Large intestine (tissue), 3 donors: ENCODE results near the gene PTPRN2. TPM values are rescaled to one million over a fixed set of nuclear protein-coding genes. Genes with fewer than 3 reads are reported as not detected.
"Not testable (repeated sequence)": the region's sequence is repeated elsewhere in the genome, so short reads cannot be mapped to it uniquely, and the experiment has no call there.

ENCODE experiments used
- DNase-seq, 2 donors: peaks; one replicate each; pipeline versions ENCODE4 v3.0.0 to v3.0.0-alpha.2; 2013
- H3K27ac ChIP-seq: one replicate; pipeline ENCODE4 v1.5.1; 2013; ENCODE audit warnings: low read length
- H3K27me3 ChIP-seq: 2 replicates; pipeline ENCODE4 v1.6.1; 2013; ENCODE audit warnings: low read length; ENCODE audit not compliant: control insufficient read depth, insufficient read depth
- H3K36me3 ChIP-seq: 2 replicates; pipeline ENCODE4 v1.6.1; 2013; ENCODE audit warnings: low read length; ENCODE audit not compliant: control insufficient read depth, insufficient read depth
- H3K4me1 ChIP-seq: one replicate; pipeline ENCODE4 v1.6.1; 2013; ENCODE audit warnings: low read length; ENCODE audit not compliant: control insufficient read depth, insufficient read depth
- H3K4me3 ChIP-seq: one replicate; pipeline ENCODE4 v1.5.1; 2013; ENCODE audit warnings: low read length
- H3K9me3 ChIP-seq: one replicate; pipeline ENCODE4 v1.6.1; 2013; ENCODE audit warnings: mild to moderate bottlenecking, low read depth, low read length, moderate library complexity; ENCODE audit not compliant: control insufficient read depth
- WGBS: methylation state at CpG from one replicate; pipeline ENCODE4 v1.1.5; 2013; ENCODE audit warnings: low lambda C conversion rate; ENCODE audit not compliant: insufficient coverage; 5-methylcytosine and 5-hydroxymethylcytosine counted together
- polyA plus RNA-seq: library from polyadenylated mRNA; unstranded; fragments of 120-200 nt; gene quantifications from one replicate; pipeline ENCODE4 v1.2.1, GENCODE V29; 2013

PTPRN2 gene
- polyA plus RNA-seq, 1 donor, result 13.4 TPM

DNA sequence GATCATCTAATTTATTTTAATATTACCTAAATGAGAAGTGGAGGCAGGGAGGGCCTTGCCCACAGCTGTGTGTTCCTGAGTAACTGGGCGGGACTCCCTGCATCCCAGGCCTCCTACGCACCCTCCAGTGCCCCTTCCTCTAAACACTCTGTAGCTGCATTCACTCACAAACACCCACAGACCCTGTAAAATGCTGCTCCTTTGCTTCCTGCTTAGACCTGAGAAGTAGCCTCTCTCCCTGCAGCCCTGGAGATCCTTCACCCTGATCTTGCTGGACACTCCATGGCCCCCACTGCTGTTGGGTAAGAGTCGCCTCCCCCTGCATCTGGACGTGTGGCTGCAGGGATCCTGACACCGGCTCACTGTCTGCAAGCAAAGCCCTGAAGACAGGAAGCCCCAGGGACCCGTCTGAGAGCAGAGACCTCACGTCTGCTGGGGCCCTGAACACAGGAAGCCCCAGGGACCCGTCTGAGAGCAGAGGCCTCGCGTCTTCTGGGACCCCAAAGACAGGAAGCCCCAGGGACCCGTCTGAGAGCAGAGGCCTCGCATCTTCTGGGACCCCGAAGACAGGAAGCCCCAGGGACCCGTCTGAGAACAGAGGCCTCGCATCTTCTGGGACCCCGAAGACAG, 661.0 kb downstream of the PTPRN2 start:
- Histone ChIP-seq H3K9me3 (peaks cover 8% of the 10 kb centered on the region), H3K27ac (no peak overlapping the region), H3K36me3 (no peaks in the 10 kb centered on the region), H3K4me3 (no peak overlapping the region), H3K27me3 (no peaks in the 10 kb centered on the region), H3K4me1 (no peaks in the 10 kb centered on the region)
- no peak for DNase-seq
- no CpG with 5 or more reads among the region's 16 CpGs for WGBS

DNA sequence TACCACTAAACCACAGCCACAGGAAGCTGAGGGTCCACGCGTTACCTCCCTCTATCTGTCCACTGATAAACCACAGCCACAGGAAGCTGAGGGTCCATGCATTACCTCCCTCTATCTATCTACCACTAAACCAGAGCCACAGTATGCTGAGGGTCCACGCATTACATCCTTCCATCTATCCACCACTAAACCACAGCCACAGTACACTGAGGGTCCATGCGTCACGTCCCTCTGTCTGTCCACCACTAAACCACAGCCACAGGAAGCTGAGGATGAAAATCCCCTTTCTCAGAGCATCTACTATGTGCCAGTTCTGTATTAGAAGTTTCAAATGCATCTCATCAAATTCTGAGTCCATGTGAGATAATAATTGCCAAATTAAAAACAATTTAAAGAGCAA, 661.5 kb downstream of the PTPRN2 start:
- no CpG with 5 or more reads among the region's 5 CpGs for WGBS

DNA sequence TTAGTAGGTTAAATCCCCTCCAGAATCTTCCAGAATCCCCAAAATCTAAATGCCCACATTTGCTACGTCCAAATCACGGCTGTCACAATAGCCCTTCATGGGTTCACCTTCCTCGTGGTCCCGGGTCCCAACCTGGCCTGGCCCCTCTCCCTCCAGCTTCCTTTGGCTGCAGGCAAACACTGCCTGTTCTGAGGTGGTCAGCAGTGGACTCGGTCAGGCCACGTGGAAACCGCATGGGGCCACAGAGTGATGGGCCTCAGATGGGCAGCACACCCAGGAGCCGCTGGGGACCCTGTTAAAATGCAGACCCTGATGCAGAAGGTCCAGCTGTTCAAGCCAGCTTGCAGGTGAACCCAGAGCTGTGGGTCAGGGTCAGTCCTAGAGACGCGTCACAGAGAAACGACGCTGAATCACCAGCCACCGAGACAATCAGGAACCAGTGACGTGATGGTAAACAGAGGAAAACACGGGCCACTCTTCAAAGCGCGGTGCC, 662.2 kb downstream of the PTPRN2 start:
- no CpG with 5 or more reads among the region's 17 CpGs for WGBS
- Histone ChIP-seq H3K36me3 (no peaks in the 10 kb centered on the region), H3K9me3 (peaks cover 3% of the 10 kb centered on the region), H3K4me1 (no peaks in the 10 kb centered on the region), H3K4me3 (no peak overlapping the region), H3K27ac (no peak overlapping the region), H3K27me3 (no peaks in the 10 kb centered on the region)
- DNase-seq, result no peak

More for the DNA sequence above, 661.5 kb downstream of the PTPRN2 start:
- Histone ChIP-seq H3K36me3 (no peaks in the 10 kb centered on the region), H3K27ac (no peak overlapping the region), H3K27me3 (no peaks in the 10 kb centered on the region), H3K9me3 (peaks cover 7% of the 10 kb centered on the region), H3K4me3 (no peak overlapping the region), H3K4me1 (no peaks in the 10 kb centered on the region)
- no peak for DNase-seq

DNA sequence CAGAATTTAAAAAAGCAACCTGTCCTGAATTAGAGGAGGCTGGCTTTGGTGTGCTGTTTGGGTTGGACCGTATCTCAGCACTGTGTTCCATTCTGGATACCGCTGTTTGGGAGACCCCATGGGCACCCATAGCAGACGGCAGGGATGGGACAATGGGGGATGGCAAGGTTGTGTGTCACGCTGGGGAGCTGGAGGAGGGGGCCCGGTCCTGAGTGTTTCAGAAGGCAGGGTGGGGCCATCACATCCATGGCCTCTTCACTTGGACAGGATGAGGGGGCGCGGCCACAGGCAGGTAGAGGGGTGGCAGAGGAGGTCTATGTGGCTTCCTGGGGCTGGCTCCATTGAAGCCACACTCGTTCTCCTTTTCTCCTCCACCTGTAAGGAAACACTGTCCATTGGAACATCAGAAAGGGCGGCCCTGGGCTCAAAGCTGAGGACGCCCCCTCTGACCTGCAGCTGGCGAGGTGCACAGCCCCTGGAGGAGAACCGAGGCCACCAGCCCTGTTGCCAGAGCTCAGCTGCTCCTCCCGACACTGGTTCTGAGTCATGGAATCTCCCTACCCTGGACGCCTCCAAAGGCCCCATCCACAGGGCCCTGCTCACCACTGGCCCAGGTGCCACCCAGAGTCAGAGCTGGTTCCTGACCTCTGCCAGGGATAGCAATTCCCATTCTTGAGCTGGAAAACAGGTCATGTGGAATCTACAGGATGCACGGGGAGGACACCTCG, 663.6 kb downstream of the PTPRN2 start:
- H3K4me1 ChIP-seq, result no peaks in the 10 kb centered on the region
- H3K36me3 ChIP-seq, result no peaks in the 10 kb centered on the region
- 100% methylated on average over 1 of the region's 16 CpGs for WGBS
- peaks cover 3% of the 10 kb centered on the region for H3K9me3 ChIP-seq
- H3K27me3 ChIP-seq, result no peaks in the 10 kb centered on the region
- no peak overlapping the region for H3K27ac ChIP-seq
- no peak for DNase-seq
- no peak overlapping the region for H3K4me3 ChIP-seq

DNA sequence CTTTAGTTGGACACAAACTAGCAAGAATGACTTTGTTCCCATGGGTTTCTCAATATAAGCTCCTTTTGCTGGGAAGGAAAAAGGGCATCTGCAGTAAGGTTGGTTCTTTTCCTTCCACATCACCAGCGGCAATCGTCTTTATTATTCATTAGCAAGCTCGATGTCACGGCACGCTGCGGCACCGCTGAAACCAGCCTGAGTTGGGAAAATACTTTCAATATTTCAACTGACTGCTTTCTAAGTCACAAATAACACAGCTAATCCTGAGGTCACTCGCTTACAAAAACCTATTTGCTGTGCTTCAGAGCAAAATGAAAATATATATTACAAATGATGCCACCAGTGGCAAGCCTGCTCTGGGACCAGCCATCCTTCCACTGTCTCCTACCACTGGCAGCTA, 665.0 kb downstream of the PTPRN2 start:
- no peak overlapping the region for H3K27ac ChIP-seq
- DNase-seq, result no peak
- no CpG with 5 or more reads among the region's 8 CpGs for WGBS
- no peak overlapping the region for H3K4me3 ChIP-seq
- no peaks in the 10 kb centered on the region for H3K4me1 ChIP-seq
- no peaks in the 10 kb centered on the region for H3K27me3 ChIP-seq
- no peaks in the 10 kb centered on the region for H3K36me3 ChIP-seq
- H3K9me3 ChIP-seq, result peaks cover 5% of the 10 kb centered on the region

DNA sequence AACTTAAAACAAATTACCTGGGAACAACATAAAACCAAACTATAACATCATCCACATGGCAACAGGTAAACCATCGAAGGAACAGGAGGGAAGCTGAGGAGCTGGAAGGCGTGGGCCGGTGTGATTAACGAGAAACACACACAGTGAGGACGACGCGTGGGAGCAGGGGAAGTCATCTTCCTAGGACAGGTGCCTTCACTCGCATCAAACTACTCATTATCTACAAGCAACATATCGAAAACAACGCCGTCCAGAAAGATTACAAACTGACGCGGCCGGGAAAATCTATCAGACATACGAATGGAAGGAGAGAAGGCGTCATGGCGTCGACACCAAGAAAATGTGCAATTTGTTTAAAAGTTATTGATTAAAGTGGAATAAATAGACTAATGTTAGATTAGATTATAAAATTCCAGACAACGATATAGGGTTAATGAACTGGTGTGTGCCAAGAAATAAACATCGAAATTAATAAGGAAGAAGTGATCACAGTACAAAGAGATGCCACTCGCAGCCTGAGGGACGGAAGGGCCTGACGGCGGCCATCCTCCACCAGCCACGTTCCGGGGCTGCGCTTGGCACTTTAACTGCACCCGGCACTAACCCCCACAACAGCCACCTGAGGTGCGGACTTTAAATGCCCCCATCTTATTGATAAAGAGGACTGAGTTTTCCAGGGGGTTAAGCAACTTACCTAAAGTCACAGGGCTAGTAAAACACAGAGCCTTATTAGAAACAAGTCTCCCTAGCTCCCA, 669.1 kb downstream of the PTPRN2 start:
- 90% methylated on average over 10 of the region's 29 CpGs for WGBS
- Histone ChIP-seq H3K27me3 (no peaks in the 10 kb centered on the region), H3K27ac (no peak overlapping the region), H3K4me3 (no peak overlapping the region), H3K4me1 (no peaks in the 10 kb centered on the region), H3K36me3 (no peaks in the 10 kb centered on the region), H3K9me3 (peaks cover 17% of the 10 kb centered on the region)
- no peak for DNase-seq

DNA sequence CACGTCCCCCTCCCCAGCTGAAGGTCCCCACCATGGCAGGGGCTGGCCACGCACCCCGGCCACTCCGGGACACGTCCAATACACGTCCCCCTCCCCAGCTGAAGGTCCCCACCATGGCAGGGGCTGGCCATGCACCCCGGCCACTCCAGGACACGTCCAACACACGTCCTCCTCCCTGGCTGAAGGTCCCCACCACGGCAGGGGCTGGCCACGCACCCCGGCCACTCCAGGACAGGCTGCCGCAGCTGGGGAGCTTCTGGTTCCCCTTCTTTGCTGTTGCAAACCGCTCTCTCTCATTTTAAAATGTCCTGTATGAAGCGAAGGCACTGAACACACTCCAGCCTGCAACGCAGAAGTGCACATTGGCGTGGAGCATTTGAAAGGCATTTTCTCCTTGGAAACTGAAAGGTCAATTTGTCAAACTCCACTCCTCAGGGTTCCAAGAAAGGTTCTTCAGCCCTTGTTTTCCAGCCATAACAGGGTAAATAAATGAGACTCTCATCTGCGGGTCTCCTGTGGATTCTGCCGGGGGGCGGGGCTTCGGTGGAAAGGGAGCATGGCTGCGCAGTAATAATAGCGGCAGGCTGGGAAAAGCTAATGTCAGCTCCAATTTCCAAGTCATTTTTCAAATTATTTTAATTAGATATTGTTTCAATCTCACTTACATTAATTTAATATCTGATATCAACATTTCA, 670.5 kb downstream of the PTPRN2 start:
- Histone ChIP-seq H3K27me3 (no peaks in the 10 kb centered on the region), H3K27ac (no peak overlapping the region), H3K4me3 (no peak overlapping the region), H3K9me3 (peaks cover 17% of the 10 kb centered on the region), H3K4me1 (no peaks in the 10 kb centered on the region), H3K36me3 (no peaks in the 10 kb centered on the region)
- WGBS, result 93% methylated on average over 5 of the region's 23 CpGs
- DNase-seq, result no peak

DNA sequence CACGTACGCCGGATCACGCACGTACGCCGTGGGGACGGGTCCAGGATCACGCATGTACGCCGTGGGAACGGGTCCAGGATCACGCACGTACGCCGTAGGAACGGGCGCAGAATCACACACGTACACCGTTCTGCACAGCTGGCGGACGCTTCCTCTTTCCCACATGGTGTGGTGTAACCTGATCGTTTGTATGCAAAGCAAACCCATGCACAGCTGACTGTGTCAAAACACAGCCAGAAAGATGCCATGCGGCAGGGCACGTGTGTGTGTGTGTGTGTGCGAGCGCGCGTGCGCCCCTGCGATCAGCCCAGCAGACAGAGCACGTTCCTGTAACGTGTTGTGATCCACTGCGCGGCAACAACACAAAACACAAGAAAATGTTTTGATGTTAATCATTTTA, 677.2 kb downstream of the PTPRN2 start:
- WGBS, result no CpG with 5 or more reads among the region's 35 CpGs
- Histone ChIP-seq H3K36me3 (no peaks in the 10 kb centered on the region), H3K27me3 (no peaks in the 10 kb centered on the region), H3K9me3 (peaks cover 23% of the 10 kb centered on the region), H3K4me1 (no peaks in the 10 kb centered on the region), H3K27ac (no peak overlapping the region), H3K4me3 (no peak overlapping the region)
- no peak for DNase-seq

DNA sequence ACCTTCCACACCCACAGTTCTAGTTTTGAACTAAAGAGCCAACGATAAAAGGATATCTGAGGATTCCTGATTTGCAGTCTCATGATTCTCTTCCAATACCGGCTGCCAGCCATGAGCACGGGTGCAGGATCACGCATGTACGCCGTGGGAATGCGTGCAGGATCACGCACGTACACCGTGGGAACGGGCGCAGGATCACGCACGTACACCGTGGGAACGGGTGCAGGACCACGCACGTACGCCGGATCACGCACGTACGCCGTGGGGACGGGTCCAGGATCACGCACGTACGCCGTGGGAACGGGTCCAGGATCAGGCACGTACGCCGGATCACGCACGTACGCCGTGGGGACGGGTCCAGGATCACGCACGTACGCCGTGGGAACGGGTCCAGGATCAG, 677.6 kb downstream of the PTPRN2 start:
- not testable (repeated sequence) for H3K4me3 ChIP-seq, H3K27me3 ChIP-seq, DNase-seq, H3K27ac ChIP-seq, H3K36me3 ChIP-seq, H3K4me1 ChIP-seq
- peaks cover 23% of the 10 kb centered on the region for H3K9me3 ChIP-seq
- no CpG with 5 or more reads among the region's 43 CpGs for WGBS

DNA sequence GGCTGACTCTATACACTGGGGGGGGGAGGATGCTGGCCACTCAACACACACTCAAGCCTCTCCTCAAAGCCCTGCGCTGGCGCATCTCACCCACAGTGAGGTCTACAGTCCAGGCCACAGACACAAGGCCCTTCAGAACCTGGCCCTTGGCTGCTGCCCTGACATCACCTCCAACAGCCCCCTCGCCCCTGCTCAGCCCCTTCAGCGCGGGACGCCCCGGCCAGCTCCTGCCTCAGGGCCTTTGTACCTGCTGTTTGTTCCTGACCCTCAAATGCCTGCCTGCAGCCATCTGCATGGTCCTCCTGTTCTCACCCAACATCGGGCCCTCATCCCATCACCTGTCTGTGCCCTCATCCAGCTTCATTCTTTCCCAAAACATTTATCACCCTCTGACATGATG, 678.3 kb downstream of the PTPRN2 start:
- no peaks in the 10 kb centered on the region for H3K4me1 ChIP-seq
- H3K4me3 ChIP-seq, result no peak overlapping the region
- H3K27ac ChIP-seq, result no peak overlapping the region
- no peaks in the 10 kb centered on the region for H3K27me3 ChIP-seq
- 83% methylated on average over 1 of the region's 8 CpGs for WGBS
- peaks cover 23% of the 10 kb centered on the region for H3K9me3 ChIP-seq
- no peaks in the 10 kb centered on the region for H3K36me3 ChIP-seq
- DNase-seq, result no peak
